Measurements from ENCODE around the gene LITAF. TPM values are rescaled to one million over a fixed set of nuclear protein-coding genes. Genes with fewer than 3 reads are reported as not detected.

Gene LITAF
- polyA plus RNA-seq, 1 donor: 43.0 TPM

DNA sequence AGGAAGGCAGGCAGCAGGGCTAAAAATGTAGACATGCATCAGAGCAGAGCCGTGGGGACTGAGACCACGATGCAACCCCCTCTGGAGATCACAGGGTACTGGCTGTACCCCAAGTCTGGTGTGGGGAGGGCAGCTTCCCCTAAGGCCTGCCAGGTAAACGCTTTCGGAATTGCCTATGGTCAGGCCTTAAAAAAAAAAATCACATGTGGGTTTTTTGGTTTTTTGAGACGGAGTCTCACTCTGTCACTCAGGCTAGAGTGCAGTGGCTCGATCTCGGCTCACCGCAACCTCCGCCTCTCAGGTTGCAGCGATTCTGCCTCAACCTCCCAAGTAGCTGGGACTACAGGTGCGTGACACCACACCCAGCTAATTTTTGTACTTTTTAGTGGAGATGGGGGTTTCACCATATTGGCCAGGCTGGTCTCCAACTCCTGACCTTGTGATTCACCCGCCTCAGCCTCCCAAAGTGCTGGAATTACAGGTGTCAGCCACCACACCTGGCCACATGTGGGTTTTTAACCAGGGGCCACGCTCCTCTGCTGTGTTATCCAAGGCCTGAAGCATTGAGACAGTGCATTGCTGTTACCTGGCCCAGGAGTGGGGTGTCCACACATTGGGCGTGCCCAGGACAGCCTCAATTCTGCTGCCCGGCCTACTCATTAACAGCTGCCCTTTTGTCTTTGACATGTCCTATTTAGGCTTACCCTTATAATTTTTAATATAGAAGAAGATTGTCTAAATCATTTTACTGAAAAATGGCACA lies 50.4 kb downstream of the LITAF start:
- no peaks in the 10 kb centered on the region for H3K27me3 ChIP-seq (ENCODE audit: control insufficient read depth, insufficient read depth, low read length)
- H3K4me3 ChIP-seq (ENCODE audit: low read length): no peak overlapping the region
- H3K9me3 ChIP-seq (ENCODE audit: control insufficient read depth, low read depth, low read length): no peaks in the 10 kb centered on the region
- H3K36me3 ChIP-seq (ENCODE audit: control insufficient read depth, insufficient read depth, low read length): no peaks in the 10 kb centered on the region
- H3K27ac ChIP-seq (ENCODE audit: low read length): no peak overlapping the region
- DNase-seq: no peak
- no peaks in the 10 kb centered on the region for H3K4me1 ChIP-seq (ENCODE audit: control insufficient read depth, insufficient read depth, low read length)
- WGBS (ENCODE audit: insufficient coverage, low lambda C conversion rate): no CpG with 5 or more reads among the region's 15 CpGs

DNA sequence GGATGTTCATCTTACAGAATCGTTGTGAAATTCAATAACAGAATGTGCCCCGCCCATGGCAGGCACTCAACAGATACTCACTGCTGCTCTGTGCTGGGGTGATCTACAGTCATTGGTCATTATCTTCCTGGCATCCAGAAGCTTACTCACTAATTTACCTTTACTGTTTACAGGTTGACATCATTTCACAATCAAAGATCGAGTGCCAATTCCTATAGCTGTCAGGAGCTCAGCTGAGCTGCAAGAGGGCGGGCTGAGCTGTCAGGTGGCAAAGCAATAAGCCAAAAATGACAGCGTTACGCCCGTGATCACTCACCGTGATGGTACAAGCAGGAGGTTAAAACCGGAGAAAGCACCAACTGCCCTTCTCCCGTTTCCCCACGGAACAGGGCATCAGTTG lies 51.2 kb downstream of the LITAF start:
- no peaks in the 10 kb centered on the region for H3K36me3 ChIP-seq (ENCODE audit: control insufficient read depth, insufficient read depth, low read length)

DNA sequence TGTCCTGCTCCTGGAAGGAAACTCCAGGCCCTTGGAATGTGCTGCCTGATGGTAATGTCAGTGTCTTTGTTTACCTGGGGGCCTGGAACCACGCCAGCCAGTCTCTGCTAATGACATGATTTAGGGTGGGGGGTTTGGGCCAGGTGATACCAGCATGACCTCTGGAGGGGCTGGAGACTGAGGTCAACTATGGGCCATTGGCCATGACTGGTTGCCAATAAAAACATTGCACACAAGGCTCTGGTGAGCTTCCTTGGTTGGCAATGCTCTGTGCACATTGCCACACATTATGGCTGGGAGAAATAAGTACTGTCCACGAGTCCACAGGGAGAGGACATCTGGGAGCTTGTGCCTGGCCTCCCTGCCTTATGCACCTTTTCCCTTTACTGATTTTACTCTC lies 52.5 kb downstream of the LITAF start:
- Histone ChIP-seq H3K4me1 (ENCODE audit: control insufficient read depth, insufficient read depth, low read length) (no peaks in the 10 kb centered on the region), H3K36me3 (ENCODE audit: control insufficient read depth, insufficient read depth, low read length) (no peaks in the 10 kb centered on the region), H3K27me3 (ENCODE audit: control insufficient read depth, insufficient read depth, low read length) (no peaks in the 10 kb centered on the region), H3K9me3 (ENCODE audit: control insufficient read depth, low read depth, low read length) (no peaks in the 10 kb centered on the region), H3K4me3 (ENCODE audit: low read length) (no peak overlapping the region), H3K27ac (ENCODE audit: low read length) (no peak overlapping the region)
- no peak for DNase-seq
- WGBS (ENCODE audit: insufficient coverage, low lambda C conversion rate): no CpG with 5 or more reads among the region's 2 CpGs

More for the DNA sequence above, 51.2 kb downstream of the LITAF start:
- no peak for DNase-seq
- Histone ChIP-seq H3K4me1 (ENCODE audit: control insufficient read depth, insufficient read depth, low read length) (no peaks in the 10 kb centered on the region), H3K9me3 (ENCODE audit: control insufficient read depth, low read depth, low read length) (no peaks in the 10 kb centered on the region), H3K4me3 (ENCODE audit: low read length) (no peak overlapping the region), H3K27me3 (ENCODE audit: control insufficient read depth, insufficient read depth, low read length) (no peaks in the 10 kb centered on the region), H3K27ac (ENCODE audit: low read length) (no peak overlapping the region)
- no CpG with 5 or more reads among the region's 11 CpGs for WGBS (ENCODE audit: insufficient coverage, low lambda C conversion rate)

DNA sequence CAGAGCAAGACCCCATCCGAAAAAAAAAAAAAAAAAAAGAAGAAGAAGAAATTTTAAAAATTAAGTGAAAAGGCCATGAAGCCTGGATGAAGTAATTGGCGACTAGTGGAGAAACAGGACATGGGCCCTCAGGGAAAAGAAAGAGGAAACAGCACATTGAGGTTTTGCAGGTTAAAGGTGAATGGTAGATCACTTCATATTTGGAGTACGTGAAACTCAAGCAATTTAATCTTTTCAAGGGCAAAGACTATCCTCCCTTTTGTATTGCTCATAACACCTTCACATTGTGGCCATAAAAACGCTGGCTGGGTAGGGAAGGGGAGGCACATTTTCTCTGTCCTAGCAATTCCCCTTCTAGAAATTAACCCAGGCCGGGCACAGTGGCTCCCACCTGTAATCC lies 53.1 kb downstream of the LITAF start:
- Histone ChIP-seq H3K4me1 (ENCODE audit: control insufficient read depth, insufficient read depth, low read length) (no peaks in the 10 kb centered on the region), H3K4me3 (ENCODE audit: low read length) (no peak overlapping the region), H3K9me3 (ENCODE audit: control insufficient read depth, low read depth, low read length) (no peaks in the 10 kb centered on the region), H3K27ac (ENCODE audit: low read length) (no peak overlapping the region), H3K27me3 (ENCODE audit: control insufficient read depth, insufficient read depth, low read length) (no peaks in the 10 kb centered on the region), H3K36me3 (ENCODE audit: control insufficient read depth, insufficient read depth, low read length) (no peaks in the 10 kb centered on the region)
- WGBS (ENCODE audit: insufficient coverage, low lambda C conversion rate): 57% methylated on average over 3 of the region's 5 CpGs
- no peak for DNase-seq

DNA sequence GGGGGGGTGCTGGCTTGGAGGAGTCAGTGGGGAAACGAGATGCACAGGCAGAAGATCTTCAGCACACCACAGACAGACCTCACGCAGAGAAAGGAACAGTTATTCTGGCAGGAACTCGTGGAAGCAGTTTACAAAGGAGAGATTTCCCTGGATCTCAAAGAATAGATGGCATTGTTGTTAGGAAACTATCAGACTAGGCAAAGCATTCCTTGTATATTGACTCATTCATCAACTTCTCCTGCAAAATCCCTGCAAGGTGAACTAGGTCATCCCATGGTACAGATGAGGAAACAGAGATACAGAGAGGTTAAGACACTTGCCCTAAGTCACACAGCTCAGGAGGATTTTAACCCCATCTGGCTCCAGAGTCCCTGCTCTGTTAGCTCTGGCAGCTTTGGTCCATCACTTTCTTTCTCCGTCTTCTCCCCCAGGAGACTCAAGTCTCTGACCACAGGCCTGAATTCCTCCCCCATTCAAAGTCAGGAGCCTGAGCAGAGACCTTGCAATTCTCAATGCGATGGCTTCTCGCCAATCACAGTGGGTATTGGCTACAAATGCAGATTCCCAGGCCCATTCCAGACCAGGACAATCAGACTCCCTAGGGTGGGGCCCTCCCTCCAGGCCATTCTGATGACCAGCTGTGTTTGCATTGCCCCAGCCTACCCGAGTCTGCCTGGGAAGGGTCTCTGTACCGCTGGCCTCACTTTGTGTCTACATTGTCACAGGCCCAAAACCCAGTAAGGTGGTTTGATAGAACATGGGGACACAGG lies 56.4 kb downstream of the LITAF start:
- no peak overlapping the region for H3K27ac ChIP-seq (ENCODE audit: low read length)
- H3K36me3 ChIP-seq (ENCODE audit: control insufficient read depth, insufficient read depth, low read length): no peaks in the 10 kb centered on the region
- H3K4me3 ChIP-seq (ENCODE audit: low read length): no peak overlapping the region
- no peak for DNase-seq
- H3K4me1 ChIP-seq (ENCODE audit: control insufficient read depth, insufficient read depth, low read length): no peaks in the 10 kb centered on the region
- peaks cover 13% of the 10 kb centered on the region for H3K27me3 ChIP-seq (ENCODE audit: control insufficient read depth, insufficient read depth, low read length)
- WGBS (ENCODE audit: insufficient coverage, low lambda C conversion rate): no CpG with 5 or more reads among the region's 8 CpGs
- no peaks in the 10 kb centered on the region for H3K9me3 ChIP-seq (ENCODE audit: control insufficient read depth, low read depth, low read length)

DNA sequence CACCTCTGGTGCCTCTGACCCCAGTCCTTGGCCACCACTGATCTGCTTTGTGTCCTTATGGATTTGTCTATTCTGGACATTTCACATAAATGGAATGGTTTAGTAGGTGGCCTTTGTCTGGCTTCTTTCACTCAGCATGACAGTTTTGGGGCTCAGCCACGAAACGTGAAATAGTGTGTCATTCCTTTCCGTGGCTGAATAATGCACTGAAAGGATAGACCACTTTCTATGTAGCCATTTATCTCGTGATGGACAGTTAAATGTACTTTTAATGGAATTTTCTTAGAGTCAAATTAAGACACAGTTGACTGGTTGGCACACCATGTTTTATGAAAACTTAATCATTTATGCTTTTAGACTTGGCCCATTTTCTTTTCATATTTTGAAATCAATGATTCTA lies 57.4 kb downstream of the LITAF start:
- no CpG with 5 or more reads among the region's 4 CpGs for WGBS (ENCODE audit: insufficient coverage, low lambda C conversion rate)

DNA sequence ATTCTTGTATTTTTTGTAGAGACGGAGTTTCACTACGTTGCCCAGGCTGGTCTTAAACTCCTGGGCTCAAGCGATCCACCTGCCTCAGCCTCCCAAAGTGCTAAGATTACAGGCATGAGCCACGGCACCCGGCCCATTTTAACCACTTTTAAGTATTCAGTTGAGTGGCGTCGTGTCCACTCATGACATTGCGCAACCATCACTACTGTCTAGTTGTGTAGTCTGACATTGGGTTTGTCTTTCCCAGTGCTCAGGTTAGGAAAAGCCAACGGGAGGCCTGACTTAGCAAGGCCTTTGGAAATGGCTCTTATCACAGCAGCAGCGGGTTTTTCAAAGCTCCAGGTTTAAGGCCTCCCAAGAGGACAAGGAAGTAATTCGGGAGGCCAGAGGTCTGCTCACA lies 58.7 kb downstream of the LITAF start:
- no peak overlapping the region for H3K27ac ChIP-seq (ENCODE audit: low read length)
- no CpG with 5 or more reads among the region's 11 CpGs for WGBS (ENCODE audit: insufficient coverage, low lambda C conversion rate)
- H3K36me3 ChIP-seq (ENCODE audit: control insufficient read depth, insufficient read depth, low read length): no peaks in the 10 kb centered on the region
- H3K4me1 ChIP-seq (ENCODE audit: control insufficient read depth, insufficient read depth, low read length): no peaks in the 10 kb centered on the region
- DNase-seq: no peak
- H3K4me3 ChIP-seq (ENCODE audit: low read length): no peak overlapping the region
- peaks cover 13% of the 10 kb centered on the region for H3K27me3 ChIP-seq (ENCODE audit: control insufficient read depth, insufficient read depth, low read length)
- no peaks in the 10 kb centered on the region for H3K9me3 ChIP-seq (ENCODE audit: control insufficient read depth, low read depth, low read length)

More for the DNA sequence above, 57.4 kb downstream of the LITAF start:
- Histone ChIP-seq H3K36me3 (ENCODE audit: control insufficient read depth, insufficient read depth, low read length) (no peaks in the 10 kb centered on the region), H3K9me3 (ENCODE audit: control insufficient read depth, low read depth, low read length) (no peaks in the 10 kb centered on the region), H3K27ac (ENCODE audit: low read length) (no peak overlapping the region), H3K4me3 (ENCODE audit: low read length) (no peak overlapping the region), H3K4me1 (ENCODE audit: control insufficient read depth, insufficient read depth, low read length) (no peaks in the 10 kb centered on the region), H3K27me3 (ENCODE audit: control insufficient read depth, insufficient read depth, low read length) (peaks cover 13% of the 10 kb centered on the region)
- DNase-seq: no peak

DNA sequence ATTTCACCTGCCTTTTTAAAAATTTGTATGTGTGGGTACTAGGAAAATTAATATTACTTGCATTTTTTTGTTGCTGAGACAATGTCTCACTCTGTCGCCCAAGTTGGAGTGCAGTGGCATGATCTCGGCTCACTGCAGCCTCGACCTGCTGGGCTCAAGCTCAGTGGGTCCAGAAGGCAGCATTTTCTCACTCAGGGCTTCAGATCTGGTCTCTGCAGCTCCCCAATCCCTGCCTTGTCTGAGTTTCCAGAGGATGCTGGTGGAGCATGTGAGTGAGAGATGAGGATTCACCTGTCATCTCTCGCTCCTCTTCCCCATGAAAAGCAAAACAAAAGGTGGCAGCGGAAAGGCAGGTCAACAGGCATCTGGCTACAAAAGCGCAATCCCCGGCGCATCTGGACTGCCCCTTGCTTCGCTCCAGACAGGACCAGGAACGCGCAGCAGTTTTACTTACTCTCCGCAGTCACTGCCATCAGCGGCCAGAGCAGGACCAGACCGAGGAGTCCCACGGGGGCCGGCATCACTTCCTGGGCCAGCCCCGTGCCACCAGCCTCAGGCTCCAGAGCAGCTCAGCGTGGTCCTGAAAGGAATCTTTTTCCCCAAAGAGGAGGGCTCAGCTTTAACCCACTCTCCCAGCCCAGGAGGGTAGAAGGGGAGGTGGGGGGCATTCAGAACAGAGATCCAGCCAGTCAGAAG lies 59.9 kb downstream of the LITAF start:
- DNase-seq: no peak
- WGBS (ENCODE audit: insufficient coverage, low lambda C conversion rate): no CpG with 5 or more reads among the region's 18 CpGs
- no peak overlapping the region for H3K4me3 ChIP-seq (ENCODE audit: low read length)
- H3K9me3 ChIP-seq (ENCODE audit: control insufficient read depth, low read depth, low read length): no peaks in the 10 kb centered on the region
- H3K4me1 ChIP-seq (ENCODE audit: control insufficient read depth, insufficient read depth, low read length): no peaks in the 10 kb centered on the region
- peaks cover 13% of the 10 kb centered on the region for H3K27me3 ChIP-seq (ENCODE audit: control insufficient read depth, insufficient read depth, low read length)
- no peak overlapping the region for H3K27ac ChIP-seq (ENCODE audit: low read length)
- H3K36me3 ChIP-seq (ENCODE audit: control insufficient read depth, insufficient read depth, low read length): no peaks in the 10 kb centered on the region

DNA sequence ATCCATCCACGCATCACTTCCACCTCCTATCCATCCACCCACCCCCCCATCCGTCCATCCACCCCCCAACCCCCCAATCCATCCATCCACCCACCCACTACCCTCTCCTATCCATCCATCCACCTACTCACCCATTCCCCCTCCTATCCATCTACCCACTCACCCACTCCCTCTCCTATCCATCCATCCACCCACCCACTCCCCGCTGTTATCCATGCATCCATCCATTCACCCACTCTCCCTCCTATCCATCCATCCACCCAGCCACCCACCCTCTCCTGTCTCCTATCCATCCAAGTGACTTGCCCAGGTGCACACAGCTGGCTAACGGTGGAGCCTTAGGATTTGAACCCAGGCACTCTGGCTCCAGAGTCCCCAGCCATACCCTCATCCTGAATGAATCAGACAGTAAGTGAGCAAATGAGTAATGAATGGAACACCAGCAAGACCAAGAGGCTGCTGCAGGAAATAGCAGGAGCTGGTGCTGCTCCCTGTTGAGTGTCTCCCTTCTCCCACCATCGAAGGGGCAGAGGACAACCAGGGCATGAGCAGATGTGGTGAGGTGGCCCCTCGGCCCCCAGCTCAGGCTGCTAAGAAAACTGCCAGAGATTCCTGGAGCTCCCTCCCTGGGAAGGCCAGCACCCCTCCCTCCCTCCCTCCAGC lies 62.5 kb downstream of the LITAF start:
- no CpG with 5 or more reads among the region's 6 CpGs for WGBS (ENCODE audit: insufficient coverage, low lambda C conversion rate)
- no peaks in the 10 kb centered on the region for H3K4me1 ChIP-seq (ENCODE audit: control insufficient read depth, insufficient read depth, low read length)
- H3K36me3 ChIP-seq (ENCODE audit: control insufficient read depth, insufficient read depth, low read length): no peaks in the 10 kb centered on the region
- no peak overlapping the region for H3K27ac ChIP-seq (ENCODE audit: low read length)
- DNase-seq: no peak
- peaks cover 13% of the 10 kb centered on the region for H3K27me3 ChIP-seq (ENCODE audit: control insufficient read depth, insufficient read depth, low read length)
- no peak overlapping the region for H3K4me3 ChIP-seq (ENCODE audit: low read length)
- no peaks in the 10 kb centered on the region for H3K9me3 ChIP-seq (ENCODE audit: control insufficient read depth, low read depth, low read length)

DNA sequence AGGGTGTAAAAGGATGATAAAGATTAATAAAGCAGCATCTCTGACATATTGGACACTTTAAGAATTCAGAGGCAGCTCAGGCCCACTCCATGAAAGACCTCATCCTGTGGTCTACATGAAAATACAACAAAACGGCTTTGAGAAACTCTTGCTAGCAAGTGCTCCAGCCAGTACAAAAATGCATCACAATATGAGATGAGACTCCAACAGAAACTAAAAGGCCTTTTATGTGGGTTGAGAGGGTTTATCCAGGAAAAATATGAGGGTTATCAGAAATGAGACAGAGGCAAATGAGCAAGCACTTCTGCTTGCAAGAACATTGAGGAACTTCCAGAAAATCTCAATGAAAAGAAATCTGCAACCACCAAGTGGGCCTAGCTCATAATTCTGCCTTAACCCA lies 65.7 kb downstream of the LITAF start:
- H3K4me3 ChIP-seq (ENCODE audit: low read length): no peak overlapping the region
- H3K36me3 ChIP-seq (ENCODE audit: control insufficient read depth, insufficient read depth, low read length): no peaks in the 10 kb centered on the region
- H3K4me1 ChIP-seq (ENCODE audit: control insufficient read depth, insufficient read depth, low read length): no peaks in the 10 kb centered on the region
- WGBS (ENCODE audit: insufficient coverage, low lambda C conversion rate): 100% methylated on average over 1 of the region's 1 CpG
- no peaks in the 10 kb centered on the region for H3K27me3 ChIP-seq (ENCODE audit: control insufficient read depth, insufficient read depth, low read length)
- H3K9me3 ChIP-seq (ENCODE audit: control insufficient read depth, low read depth, low read length): no peaks in the 10 kb centered on the region
- H3K27ac ChIP-seq (ENCODE audit: low read length): no peak overlapping the region
- DNase-seq: no peak

Measured in large intestine (tissue), 3 donors.